ENCODE results near the gene PAX2.

PAX2 gene

DNA sequence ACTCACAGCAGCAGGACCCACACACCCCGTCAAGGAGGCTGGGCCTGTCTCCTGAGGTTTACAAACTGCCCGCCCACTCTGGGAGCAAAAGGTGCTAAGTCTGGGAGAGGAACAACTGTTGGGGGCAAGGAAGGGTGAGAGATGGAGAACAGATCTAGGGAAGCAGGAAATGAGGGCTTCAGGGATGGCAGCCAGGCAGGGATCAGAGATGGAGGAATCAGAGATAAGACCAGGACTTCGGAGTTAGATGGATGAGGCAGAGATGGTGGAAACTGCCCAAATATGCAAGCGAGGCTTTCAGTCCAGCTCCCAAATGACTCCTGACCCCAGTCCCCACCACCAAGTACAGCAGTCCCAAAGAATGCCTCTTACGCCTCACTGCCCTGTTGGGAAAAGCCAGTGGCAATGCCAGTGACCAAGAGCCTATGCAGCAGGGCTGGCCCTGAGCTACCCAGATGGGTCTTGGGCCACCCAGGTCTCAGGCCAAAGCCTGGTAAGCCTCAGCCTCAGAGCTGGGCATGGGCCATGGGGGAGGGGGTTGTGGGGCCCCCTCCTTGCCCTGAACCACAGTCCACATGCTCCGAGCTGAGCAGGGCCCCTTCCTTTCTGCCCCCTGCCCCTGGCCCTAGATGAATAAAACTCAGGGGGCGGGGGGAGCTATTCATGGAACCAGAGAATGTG lies 127.9 kb downstream of the PAX2 start:
- no peaks in the 10 kb centered on the region for H3K9me3 ChIP-seq (ENCODE audit: control insufficient read depth, low read length)
- no peaks in the 10 kb centered on the region for H3K36me3 ChIP-seq (ENCODE audit: control insufficient read depth, insufficient read depth, low read length)
- H3K27ac ChIP-seq (ENCODE audit: low read depth, low read length, severe bottlenecking): no peak overlapping the region
- no peak overlapping the region for H3K4me3 ChIP-seq (ENCODE audit: extremely low read depth, insufficient read depth, low read length, poor library complexity, severe bottlenecking)
- WGBS, 2 experiments (ENCODE audit: insufficient coverage in 2 of 2): 63 to 66% methylated on average over 3 to 4 of the region's 7 CpGs
- peaks cover 22% of the 10 kb centered on the region for H3K4me1 ChIP-seq (ENCODE audit: control insufficient read depth, insufficient read depth, low read length, poor library complexity, severe bottlenecking)

DNA sequence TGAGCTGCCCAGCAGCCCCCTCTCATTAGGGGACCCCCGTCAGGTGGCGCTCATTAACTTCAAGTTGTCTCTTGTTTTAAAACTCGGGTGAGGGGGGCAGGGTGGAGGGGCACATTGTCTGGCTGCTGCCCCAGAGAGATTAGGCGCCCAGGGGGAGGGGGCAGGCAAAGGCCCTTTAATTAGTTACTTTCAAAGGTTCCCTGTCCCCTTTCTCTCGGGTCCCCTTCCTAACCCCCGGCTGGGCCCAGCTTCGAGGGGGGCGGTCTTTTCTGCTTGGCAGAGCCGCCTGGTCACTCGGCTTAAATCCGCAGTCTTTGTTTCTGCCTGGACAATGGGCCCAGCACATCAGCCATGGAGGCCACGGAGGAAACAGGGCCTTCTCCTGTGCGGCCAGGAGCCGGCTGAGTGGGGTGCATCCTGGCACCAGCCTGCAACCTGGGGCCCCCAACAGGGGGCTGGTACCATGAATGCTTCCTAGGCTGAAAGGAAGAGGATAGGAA lies 128.5 kb downstream of the PAX2 start:
- Histone ChIP-seq H3K27ac (ENCODE audit: low read depth, low read length, severe bottlenecking) (no peak overlapping the region), H3K4me3 (ENCODE audit: extremely low read depth, insufficient read depth, low read length, poor library complexity, severe bottlenecking) (no peak overlapping the region), H3K36me3 (ENCODE audit: control insufficient read depth, insufficient read depth, low read length) (no peaks in the 10 kb centered on the region), H3K9me3 (ENCODE audit: control insufficient read depth, low read length) (no peaks in the 10 kb centered on the region), H3K4me1 (ENCODE audit: control insufficient read depth, insufficient read depth, low read length, poor library complexity, severe bottlenecking) (peaks cover 24% of the 10 kb centered on the region)
- 47 to 65% methylated on average over 10 to 13 of the region's 14 CpGs for WGBS, 2 experiments (ENCODE audit: insufficient coverage in 2 of 2)

DNA sequence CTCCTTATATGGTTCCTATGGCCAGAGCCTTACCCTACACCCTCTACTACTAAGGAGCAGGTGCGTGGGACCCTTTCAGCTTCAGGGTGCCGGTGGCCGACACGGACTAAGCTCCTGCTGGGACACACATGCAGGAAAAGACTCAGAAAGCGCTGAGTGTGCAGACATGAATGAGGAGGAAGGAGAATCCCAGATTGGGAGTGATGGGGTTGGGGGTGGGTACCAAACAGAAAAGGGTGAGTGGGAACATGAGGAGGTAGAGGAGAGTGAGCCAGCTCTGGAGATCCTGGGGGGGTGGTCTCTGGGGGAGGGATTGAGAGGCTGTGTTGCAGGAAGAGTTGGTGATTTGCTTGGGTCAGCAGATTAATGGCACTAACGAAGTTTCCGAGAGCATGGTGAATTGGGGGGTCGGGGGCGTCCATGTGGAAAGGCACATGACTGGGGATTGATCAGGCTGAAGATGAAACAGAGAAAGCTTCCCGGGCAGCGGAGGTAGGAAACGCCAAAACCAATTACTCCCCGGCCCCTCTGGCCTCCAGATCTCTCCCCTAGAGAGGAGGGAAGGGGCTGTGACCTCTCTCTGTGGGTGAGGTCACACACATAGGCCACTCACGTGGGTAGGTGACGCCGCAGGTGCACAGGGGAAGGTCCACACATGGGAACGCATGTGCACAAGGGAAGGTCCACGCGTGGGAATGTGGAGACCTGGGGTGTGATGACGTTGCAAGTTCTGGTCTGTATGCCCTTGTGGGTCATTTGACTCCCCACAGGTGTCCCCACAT lies 129.5 kb downstream of the PAX2 start:
- Histone ChIP-seq H3K36me3 (ENCODE audit: control insufficient read depth, insufficient read depth, low read length) (no peaks in the 10 kb centered on the region), H3K4me3 (ENCODE audit: extremely low read depth, insufficient read depth, low read length, poor library complexity, severe bottlenecking) (no peak overlapping the region), H3K4me1 (ENCODE audit: control insufficient read depth, insufficient read depth, low read length, poor library complexity, severe bottlenecking) (peaks cover 24% of the 10 kb centered on the region), H3K9me3 (ENCODE audit: control insufficient read depth, low read length) (no peaks in the 10 kb centered on the region), H3K27ac (ENCODE audit: low read depth, low read length, severe bottlenecking) (no peak overlapping the region)
- WGBS, 2 experiments (ENCODE audit: insufficient coverage in 2 of 2): 87 to 91% methylated on average over 12 to 13 of the region's 20 CpGs

DNA sequence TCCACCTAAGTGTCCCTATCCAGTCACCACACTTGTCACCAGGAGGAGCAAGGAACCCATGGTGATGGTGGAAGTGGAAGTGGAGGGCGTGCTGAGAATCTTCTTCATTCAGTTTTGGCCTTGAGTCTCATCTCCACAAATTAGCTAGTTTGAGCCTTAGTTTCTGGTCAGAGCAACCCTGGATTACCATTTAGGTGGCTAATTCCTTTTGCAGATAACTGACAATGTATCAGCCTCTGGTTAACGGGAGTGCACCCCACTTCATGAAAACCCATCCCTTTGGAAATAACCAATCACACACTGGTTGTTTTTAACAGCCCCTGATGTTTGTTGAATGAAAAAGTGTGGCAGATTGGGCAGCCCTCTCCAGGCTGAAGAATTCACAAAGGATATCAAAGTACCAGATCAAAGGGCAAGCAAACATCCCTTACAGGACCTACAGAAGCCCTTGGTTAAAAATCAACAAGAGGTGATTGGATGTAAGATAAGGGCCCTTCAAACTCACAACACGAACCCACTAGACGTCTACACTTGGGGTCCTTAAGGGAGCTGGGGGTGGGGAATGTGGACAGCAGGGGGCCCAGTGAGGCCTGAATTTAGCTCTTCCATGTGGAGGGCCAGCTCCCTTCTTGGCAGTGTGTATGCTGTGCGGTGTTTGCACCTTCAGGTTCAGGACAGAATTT lies 130.2 kb downstream of the PAX2 start:
- WGBS, 2 experiments (ENCODE audit: insufficient coverage in 2 of 2): no CpG with 5 or more reads among the region's 5 CpGs
- Histone ChIP-seq H3K36me3 (ENCODE audit: control insufficient read depth, insufficient read depth, low read length) (no peaks in the 10 kb centered on the region), H3K9me3 (ENCODE audit: control insufficient read depth, low read length) (no peaks in the 10 kb centered on the region), H3K27ac (ENCODE audit: low read depth, low read length, severe bottlenecking) (no peak overlapping the region), H3K4me1 (ENCODE audit: control insufficient read depth, insufficient read depth, low read length, poor library complexity, severe bottlenecking) (peaks cover 24% of the 10 kb centered on the region), H3K4me3 (ENCODE audit: extremely low read depth, insufficient read depth, low read length, poor library complexity, severe bottlenecking) (no peak overlapping the region)

DNA sequence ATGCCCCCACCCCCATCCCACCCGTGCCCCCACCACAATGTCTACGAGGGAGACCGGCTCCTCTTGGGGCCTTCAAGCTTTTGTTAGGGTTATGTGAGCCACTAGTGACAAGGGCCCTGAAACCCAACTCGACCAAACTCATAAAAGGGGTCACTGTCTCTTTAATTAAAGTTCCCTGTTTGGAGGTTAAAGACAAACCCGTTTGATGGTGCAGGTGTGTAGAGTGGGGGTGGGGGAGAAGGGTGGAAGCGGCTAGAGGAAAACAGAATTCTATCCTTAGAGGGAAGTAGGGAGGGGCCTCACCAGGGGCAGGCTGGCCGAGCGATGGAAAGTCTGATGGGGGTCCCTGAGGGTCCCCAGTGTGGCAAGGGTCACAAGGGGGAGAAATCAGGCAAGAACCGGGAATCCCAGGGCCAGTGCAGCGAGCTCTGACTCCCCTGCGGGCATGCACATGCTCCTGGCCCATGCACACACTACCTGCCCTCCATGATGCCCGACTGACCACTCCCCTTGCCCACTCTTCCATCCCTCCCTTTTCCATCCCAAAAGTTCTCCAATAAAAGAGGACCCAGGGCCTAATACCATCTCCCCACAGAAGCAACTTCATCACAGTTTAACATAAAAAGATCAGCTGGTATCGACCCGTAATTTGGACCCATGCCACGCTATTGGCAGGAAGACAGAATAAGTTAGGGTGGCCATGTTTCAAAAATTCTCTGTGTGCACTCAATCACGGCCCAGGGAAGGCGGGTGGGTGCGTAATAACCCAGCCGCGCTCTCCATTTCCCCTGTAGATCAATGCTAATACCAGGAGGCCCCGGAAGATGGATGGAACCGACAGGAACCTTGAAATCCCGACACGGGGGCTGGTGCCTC lies 131.4 kb downstream of the PAX2 start:
- no peaks in the 10 kb centered on the region for H3K36me3 ChIP-seq (ENCODE audit: control insufficient read depth, insufficient read depth, low read length)
- no peak overlapping the region for H3K27ac ChIP-seq (ENCODE audit: low read depth, low read length, severe bottlenecking)
- WGBS, 2 experiments (ENCODE audit: insufficient coverage in 2 of 2): 86 to 88% methylated on average over 15 to 18 of the region's 24 CpGs
- no peaks in the 10 kb centered on the region for H3K9me3 ChIP-seq (ENCODE audit: control insufficient read depth, low read length)
- H3K4me3 ChIP-seq (ENCODE audit: extremely low read depth, insufficient read depth, low read length, poor library complexity, severe bottlenecking): no peak overlapping the region
- H3K4me1 ChIP-seq (ENCODE audit: control insufficient read depth, insufficient read depth, low read length, poor library complexity, severe bottlenecking): peaks cover 29% of the 10 kb centered on the region

DNA sequence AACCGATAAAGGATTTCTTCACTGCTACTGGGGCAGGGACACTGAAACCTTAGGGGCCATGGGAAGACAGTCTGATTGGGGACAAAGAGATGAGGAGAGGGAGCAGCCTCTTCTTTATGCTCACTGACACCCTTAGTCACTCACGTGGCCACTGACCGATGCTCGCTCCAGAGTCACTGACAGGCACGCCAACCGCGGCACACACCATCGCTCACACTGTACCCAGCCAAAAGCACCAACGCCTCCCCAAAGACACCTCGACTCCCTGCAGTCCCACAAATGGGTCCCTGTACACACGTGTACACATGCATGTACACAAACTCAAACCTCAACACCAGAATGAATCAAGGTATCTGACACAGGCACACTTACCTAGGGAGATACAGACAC lies 132.1 kb downstream of the PAX2 start:
- Histone ChIP-seq H3K9me3 (ENCODE audit: control insufficient read depth, low read length) (no peaks in the 10 kb centered on the region), H3K27ac (ENCODE audit: low read depth, low read length, severe bottlenecking) (no peak overlapping the region), H3K4me1 (ENCODE audit: control insufficient read depth, insufficient read depth, low read length, poor library complexity, severe bottlenecking) (peaks cover 30% of the 10 kb centered on the region), H3K36me3 (ENCODE audit: control insufficient read depth, insufficient read depth, low read length) (no peaks in the 10 kb centered on the region), H3K4me3 (ENCODE audit: extremely low read depth, insufficient read depth, low read length, poor library complexity, severe bottlenecking) (no peak overlapping the region)
- 92 to 95% methylated on average over 11 of the region's 11 CpGs for WGBS, 2 experiments (ENCODE audit: insufficient coverage in 2 of 2)

DNA sequence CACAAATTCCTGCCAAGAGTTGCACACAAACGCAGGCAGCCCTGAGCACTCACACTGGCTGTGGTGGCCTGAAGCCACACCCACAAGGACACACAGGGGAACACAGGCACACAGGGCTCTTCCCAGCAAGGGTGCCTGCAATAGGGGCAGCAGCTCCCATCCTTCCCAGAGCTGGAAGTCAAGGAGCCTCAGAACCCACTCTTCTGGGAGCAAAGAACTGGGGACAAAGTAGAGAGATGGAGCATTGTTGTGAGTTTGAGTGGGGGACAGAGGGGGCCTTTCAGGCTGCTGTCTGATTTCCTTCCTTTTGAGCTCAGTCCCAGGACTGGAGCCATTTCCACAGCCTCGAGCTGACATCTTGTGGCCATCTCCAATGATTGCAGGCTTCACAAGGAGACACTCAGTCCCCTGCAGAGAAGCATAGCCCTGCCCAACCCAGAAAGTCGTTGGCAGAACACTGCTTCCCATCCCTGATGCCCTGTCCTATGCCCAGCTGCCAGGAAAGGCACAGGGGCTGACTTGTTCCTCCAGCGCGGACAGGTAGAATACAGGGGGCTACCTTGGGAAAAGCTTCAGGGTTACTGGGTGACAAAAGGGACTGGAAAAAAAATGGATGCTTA lies 133.0 kb downstream of the PAX2 start:
- no peaks in the 10 kb centered on the region for H3K9me3 ChIP-seq (ENCODE audit: control insufficient read depth, low read length)
- no peak overlapping the region for H3K4me3 ChIP-seq (ENCODE audit: extremely low read depth, insufficient read depth, low read length, poor library complexity, severe bottlenecking)
- no peaks in the 10 kb centered on the region for H3K36me3 ChIP-seq (ENCODE audit: control insufficient read depth, insufficient read depth, low read length)
- 16 to 24% methylated on average over 4 to 5 of the region's 5 CpGs for WGBS, 2 experiments (ENCODE audit: insufficient coverage in 2 of 2)
- peaks cover 22% of the 10 kb centered on the region for H3K4me1 ChIP-seq (ENCODE audit: control insufficient read depth, insufficient read depth, low read length, poor library complexity, severe bottlenecking)
- H3K27ac ChIP-seq (ENCODE audit: low read depth, low read length, severe bottlenecking): no peak overlapping the region

Measured in mesodermal cell (in vitro differentiated cells).